Measurements from ENCODE around the gene MCF2. TPM values are rescaled to one million over a fixed set of nuclear protein-coding genes. Genes with fewer than 3 reads are reported as not detected.

The MCF2 gene
- total RNA-seq, 2 experiments from 2014 or later: 0.89 to 1.1 TPM

GRCh38 chrX:139739138-139739537, 31.2 kb upstream of the MCF2 start:
- ATAC-seq (ENCODE audit: poor library complexity): peak; percentile 67
- H3K36me3 ChIP-seq (ENCODE audit: insufficient read depth, low read length): peaks cover 9% of the 10 kb centered on the region
- DNase-seq: peak in 4 of 14 experiments; percentile 2 to 58 (median 7)
- ChIA-PET CTCF (no interaction called here), POLR2A (no interaction called here)
- Mint-ChIP-seq H3K4me3 (no peak overlapping the region), H3K27ac (peak overlapping the region; percentile 80), H3K36me3 (ENCODE audit: low read depth) (peaks cover 63% of the 10 kb centered on the region), H3K4me1 (ENCODE audit: low read depth) (peaks cover 25% of the 10 kb centered on the region), H3K27me3 (no peaks in the 10 kb centered on the region), H3K9me3 (no peaks in the 10 kb centered on the region)
- H3K4me1 ChIP-seq (ENCODE audit: insufficient read depth, low read length): no peaks in the 10 kb centered on the region
- H3K4me3 ChIP-seq (ENCODE audit: low read length): no peak overlapping the region
- TF ChIP-seq CTCF (IDR thresholded peaks at IDR 0.05): no peak
- no peak overlapping the region for H3K27ac ChIP-seq (ENCODE audit: low read depth in 1 of 2, low read length in 2 of 2)
- no peaks in the 10 kb centered on the region for H3K9me3 ChIP-seq (ENCODE audit: control insufficient read depth in 1 of 2, insufficient read depth in 1 of 2, low read length in 2 of 2)
- no peaks in the 10 kb centered on the region for H3K27me3 ChIP-seq (ENCODE audit: control insufficient read depth in 1 of 2, insufficient read depth in 2 of 2, low read length in 2 of 2)
- intact Hi-C loops (cut with DNase I, micrococcal nuclease): no loop called here

- Mint-ChIP-seq H3K4me3 (peak overlapping the region; percentile 20), H3K4me1 (ENCODE audit: low read depth) (peaks cover 25% of the 10 kb centered on the region), H3K27me3 (no peaks in the 10 kb centered on the region), H3K27ac (peak overlapping the region; percentile 80), H3K9me3 (no peaks in the 10 kb centered on the region), H3K36me3 (ENCODE audit: low read depth) (peaks cover 64% of the 10 kb centered on the region)
- no peak overlapping the region for H3K4me3 ChIP-seq (ENCODE audit: low read length)
- POLR2A ChIA-PET: no interaction called here
- H3K27ac ChIP-seq (ENCODE audit: low read depth in 1 of 2, low read length in 2 of 2): no peak overlapping the region
- DNase-seq (peak in 2 of 14 experiments; percentile 3 to 20), ATAC-seq (ENCODE audit: poor library complexity) (peak; percentile 79)
- H3K36me3 ChIP-seq (ENCODE audit: insufficient read depth, low read length): peaks cover 11% of the 10 kb centered on the region
- intact Hi-C loops (cut with DNase I, micrococcal nuclease): no loop called here
- no peaks in the 10 kb centered on the region for H3K4me1 ChIP-seq (ENCODE audit: insufficient read depth, low read length)
- H3K9me3 ChIP-seq (ENCODE audit: control insufficient read depth in 1 of 2, insufficient read depth in 1 of 2, low read length in 2 of 2): no peaks in the 10 kb centered on the region
- no peak for TF ChIP-seq CTCF (IDR thresholded peaks at IDR 0.05)
- CTCF ChIA-PET: no interaction called here
- H3K27me3 ChIP-seq (ENCODE audit: control insufficient read depth in 1 of 2, insufficient read depth in 2 of 2, low read length in 2 of 2): no peaks in the 10 kb centered on the region
Measured at GRCh38 chrX:139738581-139738980, 30.6 kb upstream of the MCF2 start.

- Histone ChIP-seq H3K4me1 (ENCODE audit: insufficient read depth, low read length) (no peaks in the 10 kb centered on the region), H3K4me3 (ENCODE audit: low read length) (no peak overlapping the region), H3K9me3 (ENCODE audit: control insufficient read depth in 1 of 2, insufficient read depth in 1 of 2, low read length in 2 of 2) (no peaks in the 10 kb centered on the region), H3K27me3 (ENCODE audit: control insufficient read depth in 1 of 2, insufficient read depth in 2 of 2, low read length in 2 of 2) (no peaks in the 10 kb centered on the region), H3K27ac (ENCODE audit: low read depth in 1 of 2, low read length in 2 of 2) (no peak overlapping the region), H3K36me3 (ENCODE audit: insufficient read depth, low read length) (peaks cover 11% of the 10 kb centered on the region)
- DNase-seq: no peak
- ATAC-seq (ENCODE audit: poor library complexity): no peak
- no peaks in the 10 kb centered on the region for H3K9me3 Mint-ChIP-seq
- H3K27ac Mint-ChIP-seq: no peak overlapping the region
- ChIA-PET CTCF (no interaction called here), POLR2A (no interaction called here)
- peaks cover 22% of the 10 kb centered on the region for H3K4me1 Mint-ChIP-seq (ENCODE audit: low read depth)
- no peak for TF ChIP-seq CTCF (IDR thresholded peaks at IDR 0.05)
- peaks cover 63% of the 10 kb centered on the region for H3K36me3 Mint-ChIP-seq (ENCODE audit: low read depth)
- H3K4me3 Mint-ChIP-seq: no peak overlapping the region
- no peaks in the 10 kb centered on the region for H3K27me3 Mint-ChIP-seq
- intact Hi-C loops (cut with DNase I, micrococcal nuclease): no loop called here
Measured at GRCh38 chrX:139736151-139736550, 28.2 kb upstream of the MCF2 start.

Measured in CD4-positive, alpha-beta T cell (primary cell).